Endodermal cell (in vitro differentiated cells): ENCODE measurements around the gene NNT. TPM values are rescaled to one million over a fixed set of nuclear protein-coding genes. Genes with fewer than 3 reads are reported as not detected.

Source experiments
- total RNA-seq, 2 donors: library from RNA; stranded (reverse); fragmentation: NEBNext Ultra II Directional in 1 of 2; extraction: Animal tissue kit (Norgen Biotek cat#: 25700) in 1 of 2; gene quantifications; 2 replicates in 1 of 2; 3 replicates in 1 of 2; pipeline ENCODE4 v1.2.1, GENCODE V29; 2021

The NNT gene
- total RNA-seq, 2 donors from 2014 or later, result 27.5 to 27.9 TPM

Other genes starting within 250 kb of the NNT start
- 1 to 10 TPM in 1 of 2 donors, not detected in 1; 1.7 TPM for gene CCL28, start 190.8 kb upstream of the NNT start, total RNA-seq
- gene TMEM267, start 119.3 kb upstream of the NNT start, total RNA-seq, result 1 to 10 TPM; 8.3 to 8.9 TPM
- gene C5orf34, start 88.0 kb upstream of the NNT start, total RNA-seq, result 10 to 100 TPM in 1 of 2 donors, 1 to 10 TPM in 1; 7.4 to 13.0 TPM
- gene PAIP1, start 46.1 kb upstream of the NNT start, total RNA-seq, result 100 to 1,000 TPM; 115 to 118 TPM